H1 (cell line): Measurements from ENCODE around the gene CALD1. TPM values are rescaled to one million over a fixed set of nuclear protein-coding genes. Genes with fewer than 3 reads are reported as not detected.

Experiments
- CTCF ChIA-PET: fragments of 300-600 bp; sonication (Branson Sonifier 250); formaldehyde crosslinking; loops from one replicate; lab custom pipeline; 2021; ENCODE audit not compliant: partially characterized antibody; lab: Charles Lee
- POLR2A ChIA-PET: fragments of 300-600 bp; sonication (Branson Sonifier 250); formaldehyde crosslinking; loops from one replicate; lab custom pipeline; 2021; ENCODE audit warnings: inconsistent platforms; ENCODE audit not compliant: partially characterized antibody; lab: Charles Lee
- DNase-seq, 2 experiments: peaks; one replicate each; pipeline versions ENCODE4 v3.0.0 to v3.0.0-alpha.2; 2010 to 2022; ENCODE audit warnings: low spot score in 2 of 2, low read depth in 1 of 2, mixed read lengths in 1 of 2
- FAIRE-seq: peaks from 2 replicates; lab custom pipeline; 2011; peaks lifted over from hg19 to GRCh38; lab: Jason Lieb, UNC
- H2AFZ ChIP-seq: 2 replicates; pipeline ENCODE4 v1.8.1; 2012; ENCODE audit warnings: low read length, inconsistent platforms
- H2AK5ac ChIP-seq: 2 replicates; pipeline ENCODE4 v1.6.1; 2013; ENCODE audit warnings: low read depth, low read length
- H2BK120ac ChIP-seq: replicated peaks from 2 replicates; pipeline ENCODE3; 2013; ENCODE audit warnings: low read depth, low read length, inconsistent platforms
- H2BK12ac ChIP-seq: 2 replicates; pipeline ENCODE4 v1.6.1; 2013; ENCODE audit warnings: low read depth, low read length
- H2BK15ac ChIP-seq: 2 replicates; pipeline ENCODE4 v1.6.1; 2013; ENCODE audit warnings: low read length
- H2BK20ac ChIP-seq: 2 replicates; pipeline ENCODE4 v1.6.1; 2013; ENCODE audit warnings: low read length
- H2BK5ac ChIP-seq: 2 replicates; pipeline ENCODE4 v1.6.1; 2013; ENCODE audit warnings: low read depth, low read length
- H3K14ac ChIP-seq: 2 replicates; pipeline ENCODE4 v1.6.1; 2013; ENCODE audit warnings: inconsistent platforms; ENCODE audit not compliant: insufficient read length
- H3K18ac ChIP-seq: 2 replicates; pipeline ENCODE4 v1.6.1; 2013; ENCODE audit warnings: low read length; ENCODE audit errors: extremely low read depth
- H3K23ac ChIP-seq: 2 replicates; pipeline ENCODE4 v1.6.1; 2013; ENCODE audit warnings: inconsistent platforms; ENCODE audit not compliant: insufficient read length
- H3K23me2 ChIP-seq: 2 replicates; pipeline ENCODE4 v1.6.1; 2013; ENCODE audit warnings: low read depth, low read length
- H3K27ac ChIP-seq: 2 replicates; pipeline ENCODE4 v1.6.1; 2011; ENCODE audit warnings: low read depth, low read length, inconsistent platforms
- H3K27me3 ChIP-seq, 4 experiments: replicated peaks in 1 of 4; 1 replicate in 1 of 4; 2 replicates in 3 of 4; pipeline versions ENCODE4 v1.6.1 to v1.8.1; 2011 to 2013; ENCODE audit warnings: low read length in 3 of 4, mild to moderate bottlenecking in 3 of 4, inconsistent platforms in 2 of 4, mixed read lengths in 2 of 4, moderate library complexity in 1 of 4; ENCODE audit not compliant: control insufficient read depth in 3 of 4, insufficient read depth in 3 of 4; ENCODE audit errors: extremely low read depth in 1 of 4
- H3K36me3 ChIP-seq, 4 experiments: 2 replicates each; pipeline versions ENCODE4 v1.6.1 to v1.8.1; 2011 to 2013; ENCODE audit warnings: mild to moderate bottlenecking in 4 of 4, low read length in 3 of 4, moderate library complexity in 2 of 4, control low read depth in 1 of 4, inconsistent platforms in 1 of 4; ENCODE audit not compliant: insufficient read depth in 4 of 4, control insufficient read depth in 2 of 4
- H3K4ac ChIP-seq: replicated peaks from 2 replicates; pipeline ENCODE3; 2013; ENCODE audit warnings: low read length, low read depth, mixed read lengths, inconsistent platforms; ENCODE audit not compliant: insufficient read length
- H3K4me1 ChIP-seq, 4 experiments: replicated peaks in 1 of 4; 1 replicate in 1 of 4; 2 replicates in 3 of 4; pipeline versions ENCODE4 v1.6.1 to v1.8.1; 2011 to 2013; ENCODE audit warnings: low read length in 3 of 4, inconsistent platforms in 2 of 4, mixed read lengths in 1 of 4; ENCODE audit not compliant: insufficient read depth in 4 of 4, control insufficient read depth in 3 of 4
- H3K4me2 ChIP-seq, 2 experiments: 2 replicates each; pipeline versions ENCODE4 v1.6.1 to v1.8.1; 2011 to 2013; ENCODE audit warnings: low read depth in 2 of 2, low read length in 2 of 2, control low read depth in 1 of 2, inconsistent platforms in 1 of 2, mild to moderate bottlenecking in 1 of 2; ENCODE audit not compliant: insufficient read depth in 1 of 2
- H3K4me3 ChIP-seq, 4 experiments: fragments of 200-600, 300-600 bp in 1 of 4; sonication (generic), shearing (Covaris generic), sonication (Bioruptor Twin) in 1 of 4; 2 replicates each; pipeline versions ENCODE4 v1.5.1 to v1.8.1; 2011 to 2016; ENCODE audit warnings: low read length in 4 of 4, low read depth in 3 of 4, control low read depth in 2 of 4, inconsistent platforms in 2 of 4, mild to moderate bottlenecking in 2 of 4, mixed read lengths in 1 of 4, moderate library complexity in 1 of 4; ENCODE audit not compliant: insufficient read depth in 2 of 4; ENCODE audit errors: extremely low read depth in 1 of 4
- H3K56ac ChIP-seq: replicated peaks from 2 replicates; pipeline ENCODE3; 2013; ENCODE audit warnings: low read depth, mild to moderate bottlenecking, mixed read lengths, low read length, inconsistent platforms; ENCODE audit not compliant: insufficient read length
- H3K79me1 ChIP-seq: 2 replicates; pipeline ENCODE4 v1.6.1; 2013; ENCODE audit warnings: low read depth, low read length, control low read depth
- H3K79me2 ChIP-seq, 2 experiments: 2 replicates each; pipeline versions ENCODE4 v1.6.1 to v1.8.1; 2012 to 2013; ENCODE audit warnings: low read length in 2 of 2, mild to moderate bottlenecking in 2 of 2, inconsistent platforms in 1 of 2; ENCODE audit not compliant: insufficient read depth in 2 of 2, control insufficient read depth in 1 of 2
- H3K9ac ChIP-seq, 4 experiments: replicated peaks in 1 of 4; 1 replicate in 1 of 4; 2 replicates in 3 of 4; pipeline versions ENCODE4 v1.6.1 to v1.8.1; 2011 to 2013; ENCODE audit warnings: low read depth in 3 of 4, low read length in 3 of 4, control low read depth in 2 of 4, mild to moderate bottlenecking in 2 of 4, moderate library complexity in 2 of 4, inconsistent platforms in 1 of 4; ENCODE audit errors: extremely low read depth in 1 of 4
- H3K9me3 ChIP-seq, 2 experiments: 2 replicates each; pipeline versions ENCODE4 v1.6.1 to v1.8.1; 2012 to 2013; ENCODE audit warnings: mild to moderate bottlenecking in 2 of 2, moderate library complexity in 2 of 2, control low read depth in 1 of 2, inconsistent platforms in 1 of 2, low read depth in 1 of 2, low read length in 1 of 2, mixed read lengths in 1 of 2; ENCODE audit not compliant: insufficient read depth in 2 of 2
- H4K20me1 ChIP-seq, 2 experiments: replicated peaks in 1 of 2; 2 replicates each; pipeline versions ENCODE3 to v1.8.1; 2011 to 2013; ENCODE audit warnings: inconsistent platforms in 2 of 2, low read length in 2 of 2, mild to moderate bottlenecking in 1 of 2; ENCODE audit not compliant: insufficient read depth in 2 of 2, control insufficient read depth in 1 of 2
- H4K5ac ChIP-seq: 2 replicates; pipeline ENCODE4 v1.6.1; 2013; ENCODE audit warnings: low read length, low read depth, mixed read lengths, inconsistent platforms; ENCODE audit not compliant: insufficient read length
- H4K8ac ChIP-seq: 2 replicates; pipeline ENCODE4 v1.8.0; 2013; ENCODE audit warnings: mild to moderate bottlenecking, moderate library complexity, low read length, inconsistent platforms; ENCODE audit not compliant: insufficient read depth; ENCODE audit errors: extremely low read depth
- H4K91ac ChIP-seq: replicated peaks from 2 replicates; pipeline ENCODE3; 2013; ENCODE audit warnings: low read length, mixed read lengths, inconsistent platforms; ENCODE audit not compliant: insufficient read length
- JUN ChIP-seq: IDR thresholded peaks from 2 replicates; pipeline ENCODE4 v1.6.1; 2011; ENCODE audit warnings: low read depth, mild to moderate bottlenecking, improper control_type of control experiment, low read length
- polyA plus RNA-seq, 7 experiments: library from polyadenylated mRNA; depleted of rRNA in 3 of 7; stranded (reverse) in 5 of 7; unstranded in 2 of 7; fragments of >200 nt in 5 of 7; fragments of 200-250 nt in 2 of 7; gene quantifications; 1 replicate in 5 of 7; 2 replicates in 1 of 7; 4 replicates in 1 of 7; pipeline versions ENCODE4 v1.2.1 to v1.2.3, GENCODE V29; 2011 to 2013; ENCODE audit warnings: missing spikeins in 2 of 7, mixed read lengths in 2 of 7
- total RNA-seq: library from RNA; stranded (reverse); fragmentation: NEBNext Ultra II Directional; extraction: Animal tissue kit (Norgen Biotek cat#: 25700); gene quantifications from 2 replicates; pipeline ENCODE4 v1.2.1, GENCODE V29; 2021

The CALD1 gene
- total and polyA plus RNA-seq, 2 of the 8 experiments (the other 6 are each of a cell fraction or from before 2014, with no cell fraction given) = 34.3 to 177 TPM

DNA sequence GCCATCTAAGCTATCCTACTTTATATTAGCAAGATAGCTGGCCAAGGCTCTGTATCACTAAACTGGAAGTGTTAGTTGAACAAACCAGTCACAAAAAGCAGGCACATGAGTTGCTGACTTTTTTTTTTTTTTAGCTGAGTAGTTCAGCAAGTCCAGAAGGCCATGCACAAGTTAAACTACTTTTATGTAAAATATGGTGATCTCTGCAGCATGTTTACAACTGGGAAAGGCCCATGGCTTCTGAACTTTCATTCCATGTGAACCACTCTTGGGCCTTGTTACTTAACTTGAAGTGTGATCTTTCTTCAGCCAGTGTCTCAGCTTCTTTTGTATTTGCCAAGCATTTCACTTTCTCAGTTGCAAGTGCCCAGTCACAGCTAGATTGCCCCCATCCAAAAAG is 78.5 kb downstream of the CALD1 start:
- no peaks in the 10 kb centered on the region for H3K79me2 ChIP-seq
- no peaks in the 10 kb centered on the region for H4K20me1 ChIP-seq
- CTCF ChIA-PET = interaction anchor here (1.5 kb wide), 1 partner anchor 134 kb away, joined by 4 read pairs; no protein-coding TSS in a partner anchor

More for the DNA sequence above, 78.5 kb downstream of the CALD1 start:
- H3K56ac ChIP-seq = no peak overlapping the region
- no peak overlapping the region for H2AK5ac ChIP-seq
- no peaks in the 10 kb centered on the region; the same call in 1 of the 2 replicates for H3K79me1 ChIP-seq
- no peak overlapping the region for H2BK5ac ChIP-seq
- no peak overlapping the region for H3K4me3 ChIP-seq
- H4K8ac ChIP-seq = no peak overlapping the region
- no peak overlapping the region for H3K4ac ChIP-seq
- no peak overlapping the region for H4K91ac ChIP-seq
- no peak overlapping the region for H2BK12ac ChIP-seq
- H3K9ac ChIP-seq = no peak overlapping the region
- H3K23ac ChIP-seq = no peak overlapping the region
- H3K27me3 ChIP-seq = no peaks in the 10 kb centered on the region
- H3K23me2 ChIP-seq = no peaks in the 10 kb centered on the region
- H2BK120ac ChIP-seq = no peak overlapping the region
- no peak overlapping the region for H2AFZ ChIP-seq
- no peak overlapping the region for H2BK20ac ChIP-seq
- no peak overlapping the region for H3K18ac ChIP-seq
- no peak overlapping the region for H2BK15ac ChIP-seq
- H3K36me3 ChIP-seq = no peaks in the 10 kb centered on the region
- H3K14ac ChIP-seq = no peak overlapping the region
- H4K5ac ChIP-seq = no peak overlapping the region
- no peak overlapping the region for H3K4me2 ChIP-seq
- peaks cover 0 to 7% (median 2%) of the 10 kb centered on the region in 4 experiments; a peak in 3 of 7 replicates for H3K4me1 ChIP-seq
- POLR2A ChIA-PET = interaction anchor here (0.7 to 1.8 kb wide), 3 partner anchors 31 to 67 kb away, joined by 3 to 4 read pairs (median 4); no protein-coding TSS in a partner anchor
- no peak for TF ChIP-seq JUN
- H3K27ac ChIP-seq = no peak overlapping the region
- H3K9me3 ChIP-seq = no peaks in the 10 kb centered on the region
- FAIRE-seq (no peak), DNase-seq (no peak)
